Thyroid gland (tissue), 4 donors: ENCODE measurements around the gene NPEPPS.
"Not testable (repeated sequence)": the region's sequence is repeated elsewhere in the genome, so short reads cannot be mapped to it uniquely, and the experiment has no call there.

Experiments used
- CTCF ChIP-seq, 6 experiments: fragments of 200-600 bp in 3 of 6; fragments of 450-650 bp in 3 of 6; sonication (generic) in 3 of 6; IDR thresholded peaks; one replicate each; pipeline ENCODE4 v1.5.1; 2016 to 2019; ENCODE audit warnings: antibody characterized with exemption in 6 of 6, mild to moderate bottlenecking in 2 of 6, inconsistent platforms in 1 of 6, moderate library complexity in 1 of 6
- POLR2A ChIP-seq, 2 donors: fragments of 450-650 bp; IDR thresholded peaks; one replicate each; pipeline ENCODE4 v1.6.1; 2017; ENCODE audit warnings: antibody characterized with exemption in 2 of 2, mild to moderate bottlenecking in 2 of 2, moderate library complexity in 1 of 2

DNA sequence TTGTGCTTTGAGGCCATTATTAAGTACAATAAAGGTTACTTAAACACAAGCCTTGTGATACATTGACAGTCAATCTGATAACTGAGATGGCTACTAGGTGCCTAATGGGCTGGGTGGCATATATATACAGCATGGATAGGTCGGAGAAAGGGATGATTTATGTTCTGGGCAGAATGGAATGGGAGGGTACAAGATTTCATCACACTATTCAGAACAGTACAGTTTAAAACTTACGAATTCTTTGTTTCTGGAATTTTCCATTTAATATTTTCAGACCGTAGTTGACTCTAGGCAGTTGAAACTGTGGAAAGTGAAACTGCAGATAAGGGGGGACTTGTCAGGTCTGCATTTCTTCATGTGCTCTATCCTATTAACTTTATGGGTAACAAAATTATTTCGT lies 23.8 kb downstream of the NPEPPS start:
- TF ChIP-seq CTCF, POLR2A (IDR thresholded peaks at IDR 0.05): not testable (repeated sequence)
